ENCODE measurements around the gene SMIM10L2A.

DNA sequence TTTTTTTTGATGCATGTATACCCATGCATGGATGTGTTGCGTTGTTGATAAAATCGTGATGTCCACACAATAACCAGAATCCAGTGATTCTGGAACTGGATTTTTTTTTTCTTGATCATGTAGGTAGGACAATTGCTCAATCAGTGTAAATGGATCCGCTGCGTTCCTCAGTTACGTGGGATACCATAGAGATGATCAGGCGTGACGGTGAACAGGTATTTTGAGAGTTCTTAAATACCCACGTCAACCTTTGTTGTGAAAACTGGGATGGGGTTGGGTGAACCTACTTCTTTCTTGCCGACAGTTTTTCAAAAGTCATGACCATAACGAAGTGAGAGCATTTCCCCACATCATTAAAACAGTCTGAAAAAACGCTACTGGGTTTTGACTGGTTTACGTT is 913 bp upstream of the SMIM10L2A start:
- TF ChIP-seq, protein P1, sequence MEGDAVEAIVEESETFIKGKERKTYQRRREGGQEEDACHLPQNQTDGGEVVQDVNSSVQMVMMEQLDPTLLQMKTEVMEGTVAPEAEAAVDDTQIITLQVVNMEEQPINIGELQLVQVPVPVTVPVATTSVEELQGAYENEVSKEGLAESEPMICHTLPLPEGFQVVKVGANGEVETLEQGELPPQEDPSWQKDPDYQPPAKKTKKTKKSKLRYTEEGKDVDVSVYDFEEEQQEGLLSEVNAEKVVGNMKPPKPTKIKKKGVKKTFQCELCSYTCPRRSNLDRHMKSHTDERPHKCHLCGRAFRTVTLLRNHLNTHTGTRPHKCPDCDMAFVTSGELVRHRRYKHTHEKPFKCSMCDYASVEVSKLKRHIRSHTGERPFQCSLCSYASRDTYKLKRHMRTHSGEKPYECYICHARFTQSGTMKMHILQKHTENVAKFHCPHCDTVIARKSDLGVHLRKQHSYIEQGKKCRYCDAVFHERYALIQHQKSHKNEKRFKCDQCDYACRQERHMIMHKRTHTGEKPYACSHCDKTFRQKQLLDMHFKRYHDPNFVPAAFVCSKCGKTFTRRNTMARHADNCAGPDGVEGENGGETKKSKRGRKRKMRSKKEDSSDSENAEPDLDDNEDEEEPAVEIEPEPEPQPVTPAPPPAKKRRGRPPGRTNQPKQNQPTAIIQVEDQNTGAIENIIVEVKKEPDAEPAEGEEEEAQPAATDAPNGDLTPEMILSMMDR (IDR thresholded peaks at IDR 0.05; ENCODE audit: low read length) = no peak
- TF ChIP-seq EZH2phosphoT487 (IDR thresholded peaks at IDR 0.05; ENCODE audit: low read length) = no peak
